Measurements from ENCODE around the gene HECA.

Gene HECA

GRCh38 chr6:139174961-139175360 is 40.1 kb downstream of the HECA start:
- no peak for TF ChIP-seq CTCF (IDR thresholded peaks at IDR 0.05; ENCODE audit: low read depth, low read length, missing control alignments)
- no peak overlapping the region for H3K4me3 ChIP-seq (ENCODE audit: low read depth, low read length)
- DNase-seq (ENCODE audit: low read depth) = no peak
- in situ Hi-C loops (cut with HindIII; ENCODE audit: low sequenced_read_pairs) = no loop called here

GRCh38 chr6:139175389-139175948 is 40.6 kb downstream of the HECA start:
- H3K4me3 ChIP-seq (ENCODE audit: low read depth, low read length) = no peak overlapping the region
- in situ Hi-C loops (cut with HindIII; ENCODE audit: low sequenced_read_pairs) = no loop called here
- DNase-seq (ENCODE audit: low read depth) = no peak
- TF ChIP-seq CTCF (IDR thresholded peaks at IDR 0.05; ENCODE audit: low read depth, low read length, missing control alignments) = no peak

- in situ Hi-C loops (cut with HindIII; ENCODE audit: low sequenced_read_pairs) = no loop called here
- no peak overlapping the region for H3K4me3 ChIP-seq (ENCODE audit: low read depth, low read length)
- no peak for TF ChIP-seq CTCF (IDR thresholded peaks at IDR 0.05; ENCODE audit: low read depth, low read length, missing control alignments)
- no peak for DNase-seq (ENCODE audit: low read depth)
Observed at GRCh38 chr6:139181236-139181635, 46.4 kb downstream of the HECA start.

GRCh38 chr6:139184047-139184446 is 49.2 kb downstream of the HECA start:
- in situ Hi-C loops (cut with HindIII; ENCODE audit: low sequenced_read_pairs) = no loop called here

GRCh38 chr6:139184459-139184858 is 49.6 kb downstream of the HECA start:
- no peak for TF ChIP-seq CTCF (IDR thresholded peaks at IDR 0.05; ENCODE audit: low read depth, low read length, missing control alignments)
- in situ Hi-C loops (cut with HindIII; ENCODE audit: low sequenced_read_pairs) = no loop called here
- no peak overlapping the region for H3K4me3 ChIP-seq (ENCODE audit: low read depth, low read length)
- DNase-seq (ENCODE audit: low read depth) = no peak

More at GRCh38 chr6:139184047-139184446, 49.2 kb downstream of the HECA start:
- TF ChIP-seq CTCF (IDR thresholded peaks at IDR 0.05; ENCODE audit: low read depth, low read length, missing control alignments) = no peak
- DNase-seq (ENCODE audit: low read depth) = no peak
- H3K4me3 ChIP-seq (ENCODE audit: low read depth, low read length) = no peak overlapping the region

GRCh38 chr6:139186242-139186641 is 51.4 kb downstream of the HECA start:
- no peak overlapping the region for H3K4me3 ChIP-seq (ENCODE audit: low read depth, low read length)
- no peak for TF ChIP-seq CTCF (IDR thresholded peaks at IDR 0.05; ENCODE audit: low read depth, low read length, missing control alignments)
- in situ Hi-C loops (cut with HindIII; ENCODE audit: low sequenced_read_pairs) = no loop called here
- DNase-seq (ENCODE audit: low read depth) = no peak

Data from astrocyte of the cerebellum (primary cell).